Natural killer cell treated with Interleukin-12 subunit alpha and Interleukin-12 subunit beta and Interleukin-15 and Interleukin-18, amount 100 ng/mL, for 72 hours (primary cell): ENCODE data around the gene HMCN2. TPM values are rescaled to one million over a fixed set of nuclear protein-coding genes. Genes with fewer than 3 reads are reported as not detected.

ENCODE experiments used
- ATAC-seq, 2 donors: fragments of 150-1000 bp; cut with Tn5 transposase in 1 of 2; sonication (Bioruptor Pico), chemical (Tn5 transposase) in 1 of 2; 2 replicates each; pipeline ENCODE4 v1.10.0; 2021
- DNase-seq: peaks from one replicate; pipeline ENCODE4 v3.0.0; 2022; ENCODE audit warnings: low spot score
- H3K27ac Mint-ChIP-seq, 2 donors: 1 replicate in 1 of 2; 2 replicates in 1 of 2; pipeline ENCODE4 v1.8.0; 2022; ENCODE audit warnings: mixed read lengths in 2 of 2, mild to moderate bottlenecking in 1 of 2, moderate library complexity in 1 of 2
- H3K27me3 Mint-ChIP-seq, 2 donors: 1 replicate in 1 of 2; 2 replicates in 1 of 2; pipeline ENCODE4 v1.8.0; 2022; ENCODE audit warnings: mixed read lengths in 2 of 2
- H3K36me3 Mint-ChIP-seq: one replicate; pipeline ENCODE4 v1.8.0; 2022; ENCODE audit warnings: mixed read lengths
- H3K4me1 Mint-ChIP-seq, 2 donors: 1 replicate in 1 of 2; 2 replicates in 1 of 2; pipeline ENCODE4 v1.8.0; 2022; ENCODE audit warnings: low read depth in 2 of 2, mixed read lengths in 2 of 2, mild to moderate bottlenecking in 1 of 2
- H3K4me3 Mint-ChIP-seq: one replicate; pipeline ENCODE4 v1.8.0; 2022; ENCODE audit warnings: mixed read lengths
- H3K9me3 Mint-ChIP-seq: 2 replicates; pipeline ENCODE4 v1.8.0; 2022; ENCODE audit warnings: mixed read lengths
- total RNA-seq, 2 donors: library from RNA; stranded (reverse); gene quantifications; one replicate each; pipeline ENCODE4 v1.2.3, GENCODE V29; 2022

The HMCN2 gene
- total RNA-seq, 2 donors from 2014 or later: not detected

DNA sequence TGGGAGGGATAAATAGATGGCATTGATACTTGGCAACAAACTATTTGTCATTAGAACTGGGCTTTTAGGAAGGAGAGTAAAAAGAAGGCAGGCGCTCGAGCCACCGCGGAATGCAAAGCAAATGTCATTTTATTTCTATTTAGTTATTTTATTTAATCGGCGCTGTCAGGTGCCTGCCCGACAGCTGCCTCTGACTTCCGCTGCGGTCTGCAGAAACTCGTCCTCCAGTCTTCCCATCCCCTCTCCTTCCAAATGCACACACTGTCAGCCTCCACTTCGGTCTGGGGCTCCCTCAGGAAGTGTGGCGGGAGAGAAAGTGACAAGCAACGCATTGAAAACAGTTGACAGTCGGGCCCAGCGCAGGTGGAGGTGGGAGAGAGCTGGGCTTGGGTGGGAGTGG, 208.5 kb downstream of the HMCN2 start:
- no peak for ATAC-seq
- H3K4me1 Mint-ChIP-seq: no peaks in the 10 kb centered on the region
- H3K4me3 Mint-ChIP-seq: no peak overlapping the region
- H3K36me3 Mint-ChIP-seq: no peaks in the 10 kb centered on the region
- H3K27ac Mint-ChIP-seq: no peak overlapping the region
- no peaks in the 10 kb centered on the region for H3K9me3 Mint-ChIP-seq
- DNase-seq: no peak
- peaks cover 0 to 15% of the 10 kb centered on the region in 2 donors for H3K27me3 Mint-ChIP-seq

GRCh38 chr9:130476151-130476730, 210.7 kb downstream of the HMCN2 start:
- no peaks in the 10 kb centered on the region for H3K36me3 Mint-ChIP-seq
- no peak overlapping the region for H3K27ac Mint-ChIP-seq
- peaks cover 0 to 11% of the 10 kb centered on the region in 2 donors for H3K27me3 Mint-ChIP-seq
- no peak for ATAC-seq
- no peaks in the 10 kb centered on the region for H3K9me3 Mint-ChIP-seq
- no peak overlapping the region for H3K4me3 Mint-ChIP-seq
- H3K4me1 Mint-ChIP-seq: no peaks in the 10 kb centered on the region
- DNase-seq: no peak

DNA sequence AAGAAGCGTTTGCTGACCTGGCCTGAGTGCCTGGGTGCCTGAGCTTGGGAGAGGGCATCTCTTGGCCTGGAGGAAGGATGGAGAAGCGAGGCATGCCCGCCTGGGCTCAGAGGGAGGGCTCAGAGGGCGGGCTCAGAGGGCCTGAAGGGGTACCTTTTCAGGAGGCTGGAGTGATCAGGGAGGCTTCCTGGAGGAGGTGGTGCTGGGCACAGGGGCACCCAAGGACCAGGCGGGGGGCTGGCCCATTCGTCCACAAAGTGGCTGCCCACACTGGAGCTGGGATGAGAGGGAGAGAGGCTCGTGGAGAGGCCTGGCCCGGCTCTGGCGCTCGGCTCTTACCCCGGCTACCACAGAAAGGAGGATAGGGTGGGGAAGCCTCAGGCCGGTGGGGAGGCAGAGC, 212.0 kb downstream of the HMCN2 start:
- no peak for ATAC-seq
- H3K36me3 Mint-ChIP-seq: no peaks in the 10 kb centered on the region

GRCh38 chr9:130478152-130478551, 212.6 kb downstream of the HMCN2 start:
- no peak for DNase-seq
- no peak overlapping the region for H3K27ac Mint-ChIP-seq
- H3K9me3 Mint-ChIP-seq: no peaks in the 10 kb centered on the region
- H3K4me3 Mint-ChIP-seq: no peak overlapping the region
- H3K4me1 Mint-ChIP-seq: no peaks in the 10 kb centered on the region
- peaks cover 10% of the 10 kb centered on the region in 2 donors for H3K27me3 Mint-ChIP-seq
- ATAC-seq: no peak
- H3K36me3 Mint-ChIP-seq: no peaks in the 10 kb centered on the region

More for the DNA sequence above, 212.0 kb downstream of the HMCN2 start:
- no peak for DNase-seq
- H3K27me3 Mint-ChIP-seq: peaks cover 4 to 7% of the 10 kb centered on the region in 2 donors
- H3K27ac Mint-ChIP-seq: no peak overlapping the region
- H3K9me3 Mint-ChIP-seq: no peaks in the 10 kb centered on the region
- no peak overlapping the region for H3K4me3 Mint-ChIP-seq
- no peaks in the 10 kb centered on the region for H3K4me1 Mint-ChIP-seq

DNA sequence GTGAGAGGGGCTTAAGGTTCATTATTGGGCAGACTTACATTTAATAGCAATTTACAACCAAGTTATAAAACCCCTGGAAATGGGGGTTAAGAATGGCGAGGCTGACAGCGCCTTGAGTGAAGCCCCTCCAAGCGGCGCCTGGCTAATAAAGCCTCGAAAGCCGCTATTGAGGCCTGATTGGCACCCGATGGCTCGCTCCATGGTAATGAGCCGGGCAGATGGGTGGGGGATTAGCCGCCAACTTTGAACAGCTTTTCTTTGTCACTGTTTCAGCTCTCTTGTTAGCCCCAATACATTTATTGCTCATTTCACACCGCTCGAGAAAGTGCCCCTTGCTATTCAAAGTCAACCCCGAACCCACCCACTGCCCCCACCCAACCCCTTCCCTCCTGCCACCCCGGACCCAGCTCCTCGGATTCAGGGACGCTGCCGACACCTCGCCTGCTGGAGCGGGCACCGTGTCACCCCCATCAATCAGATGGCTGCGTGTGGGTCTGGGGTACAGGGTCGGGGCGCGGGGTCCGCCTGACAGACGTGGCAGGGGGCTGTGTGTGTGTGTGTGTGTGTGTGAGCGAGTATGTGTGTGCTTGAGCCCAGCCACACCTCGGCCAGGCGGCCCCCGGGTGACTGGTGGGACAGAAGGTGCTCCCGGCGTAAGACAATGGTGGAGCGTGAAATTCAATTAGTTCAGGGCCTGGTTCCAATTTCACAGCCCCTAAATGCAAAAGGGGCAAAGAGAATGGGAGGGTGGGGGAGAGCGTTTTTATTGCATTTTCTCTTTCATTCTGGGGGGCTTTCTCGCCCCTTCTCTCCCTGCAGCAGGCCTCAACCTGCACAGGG, 213.4 kb downstream of the HMCN2 start:
- peaks cover 14 to 18% of the 10 kb centered on the region in 2 donors for H3K27me3 Mint-ChIP-seq
- H3K9me3 Mint-ChIP-seq: no peaks in the 10 kb centered on the region
- no peaks in the 10 kb centered on the region for H3K4me1 Mint-ChIP-seq
- no peaks in the 10 kb centered on the region for H3K36me3 Mint-ChIP-seq
- H3K4me3 Mint-ChIP-seq: no peak overlapping the region
- no peak for ATAC-seq
- no peak overlapping the region for H3K27ac Mint-ChIP-seq
- no peak for DNase-seq

DNA sequence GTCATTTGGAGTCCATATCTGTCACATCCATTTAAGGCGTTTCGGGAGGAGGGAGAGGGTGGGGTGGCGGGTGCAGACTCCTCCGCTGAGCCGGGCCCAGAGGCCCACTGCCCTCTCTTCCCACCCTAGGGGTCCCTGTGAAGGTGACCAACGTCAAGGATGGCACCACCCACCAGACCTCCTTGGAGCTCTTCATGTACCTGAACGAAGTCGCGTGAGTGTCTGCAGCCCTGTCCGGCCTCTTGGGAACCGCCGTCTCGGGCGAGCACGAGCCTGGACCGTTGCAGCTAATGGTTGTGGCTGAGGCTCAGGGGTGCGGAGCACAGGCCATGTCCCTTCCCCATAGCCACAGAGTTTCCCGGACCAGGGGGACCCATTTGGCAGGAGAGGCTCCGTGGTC, 214.0 kb downstream of the HMCN2 start:
- H3K27ac Mint-ChIP-seq: no peak overlapping the region
- DNase-seq: no peak
- no peak for ATAC-seq
- H3K36me3 Mint-ChIP-seq: no peaks in the 10 kb centered on the region
- no peaks in the 10 kb centered on the region for H3K9me3 Mint-ChIP-seq
- H3K4me3 Mint-ChIP-seq: no peak overlapping the region
- no peaks in the 10 kb centered on the region for H3K4me1 Mint-ChIP-seq
- peaks cover 17 to 25% of the 10 kb centered on the region in 2 donors for H3K27me3 Mint-ChIP-seq

- ATAC-seq: no peak
- H3K4me3 Mint-ChIP-seq: no peak overlapping the region
- DNase-seq: no peak
- H3K9me3 Mint-ChIP-seq: no peaks in the 10 kb centered on the region
- no peaks in the 10 kb centered on the region for H3K4me1 Mint-ChIP-seq
- no peaks in the 10 kb centered on the region for H3K36me3 Mint-ChIP-seq
- peaks cover 18 to 26% of the 10 kb centered on the region in 2 donors for H3K27me3 Mint-ChIP-seq
- no peak overlapping the region for H3K27ac Mint-ChIP-seq
Measured at GRCh38 chr9:130480673-130481072, 215.1 kb downstream of the HMCN2 start.

- Mint-ChIP-seq H3K36me3 (no peaks in the 10 kb centered on the region), H3K27me3 (peaks cover 21 to 26% of the 10 kb centered on the region in 2 donors), H3K27ac (no peak overlapping the region), H3K4me3 (no peak overlapping the region), H3K9me3 (no peaks in the 10 kb centered on the region), H3K4me1 (no peaks in the 10 kb centered on the region)
- ATAC-seq: no peak
- DNase-seq: no peak
Measured at GRCh38 chr9:130482463-130482862, 216.9 kb downstream of the HMCN2 start.

DNA sequence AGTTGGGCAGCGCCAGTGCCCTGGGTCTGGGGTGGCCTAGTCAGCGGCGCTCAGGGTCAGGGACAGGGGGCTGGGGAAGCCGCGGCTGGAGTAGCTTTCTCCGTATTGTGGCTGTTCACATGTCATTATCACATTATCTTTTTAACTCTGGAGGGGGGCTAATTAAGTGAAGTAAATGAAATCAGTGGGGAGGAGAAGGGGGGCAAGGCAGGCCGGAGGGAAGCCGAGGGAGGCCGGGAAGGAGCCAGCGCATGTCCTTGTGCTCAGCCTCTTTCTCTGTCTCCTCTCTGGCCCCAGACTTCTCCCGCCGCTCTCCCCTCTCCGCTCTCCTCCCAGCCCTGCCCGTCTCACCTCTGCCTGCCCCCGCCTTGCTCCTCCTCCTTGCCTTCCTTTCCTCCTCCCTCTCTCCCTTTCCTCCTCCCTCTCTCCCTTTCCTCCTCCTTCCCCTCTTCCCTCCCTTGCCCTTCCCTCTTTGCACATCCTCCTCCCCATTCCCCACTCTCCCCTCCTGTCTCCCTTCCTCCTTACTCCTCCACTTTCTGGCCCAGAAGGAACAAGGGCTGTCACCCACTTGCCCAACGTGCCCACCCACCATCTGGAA, 217.9 kb downstream of the HMCN2 start:
- peaks cover 21 to 26% of the 10 kb centered on the region in 2 donors for H3K27me3 Mint-ChIP-seq
- ATAC-seq (no peak), DNase-seq (no peak)
- no peak overlapping the region for H3K27ac Mint-ChIP-seq
- no peaks in the 10 kb centered on the region for H3K4me1 Mint-ChIP-seq
- H3K4me3 Mint-ChIP-seq: no peak overlapping the region
- H3K36me3 Mint-ChIP-seq: no peaks in the 10 kb centered on the region
- no peaks in the 10 kb centered on the region for H3K9me3 Mint-ChIP-seq

Other genes with a start within 250 kb of the HMCN2 start
- gene FNBP1, start 222.6 kb upstream of the HMCN2 start, total RNA-seq: 100 to 1,000 TPM; 124 to 141 TPM
- 10 to 100 TPM; 32.6 to 32.8 TPM for gene GPR107, start 211.9 kb upstream of the HMCN2 start, total RNA-seq
- gene NCS1, start 93.4 kb upstream of the HMCN2 start, total RNA-seq: 10 to 100 TPM; 31.0 to 38.1 TPM
- gene ASS1, start 179.2 kb downstream of the HMCN2 start, total RNA-seq: not detected